Neural cell (in vitro differentiated cells): ENCODE data around the gene IDUA. TPM values are rescaled to one million over a fixed set of nuclear protein-coding genes. Genes with fewer than 3 reads are reported as not detected.

ENCODE experiments used
- H2AFZ ChIP-seq: fragments of 200-600, 300-800 bp; sonication (generic), shearing (Covaris generic); 2 replicates; pipeline ENCODE4 v1.6.0; 2014; ENCODE audit warnings: low read depth, mild to moderate bottlenecking, antibody characterized with exemption, low read length, moderate library complexity
- H3F3A ChIP-seq: fragments of 200-600 bp; shearing (Covaris generic); 2 replicates; pipeline ENCODE4 v1.6.1; 2016; ENCODE audit warnings: mild to moderate bottlenecking, moderate library complexity, mixed read lengths, antibody characterized with exemption, low read length; ENCODE audit not compliant: insufficient read depth, poor library complexity, severe bottlenecking
- H3K27ac ChIP-seq: fragments of 200-600, 300-800 bp; sonication (generic), shearing (Covaris generic); 2 replicates; pipeline ENCODE4 v1.5.1; 2014; ENCODE audit warnings: mild to moderate bottlenecking, low read length, moderate library complexity
- H3K27me3 ChIP-seq: fragments of 300-800, 200-600 bp; sonication (generic), shearing (Covaris generic); 2 replicates; pipeline ENCODE4 v1.6.0; 2014; ENCODE audit warnings: mild to moderate bottlenecking, low read depth, low read length, moderate library complexity; ENCODE audit not compliant: insufficient read depth
- H3K36me3 ChIP-seq: fragments of 300-800, 200-600 bp; sonication (generic), shearing (Covaris generic); 2 replicates; pipeline ENCODE4 v1.5.1; 2014; ENCODE audit warnings: mild to moderate bottlenecking, antibody characterized with exemption, low read length, moderate library complexity; ENCODE audit not compliant: insufficient read depth
- H3K4me2 ChIP-seq: fragments of 300-800, 200-600 bp; sonication (generic), shearing (Covaris generic); 2 replicates; pipeline ENCODE4 v1.6.0; 2014; ENCODE audit warnings: mild to moderate bottlenecking, low read length
- H3K4me3 ChIP-seq: fragments of 300-800, 200-600 bp; sonication (generic), shearing (Covaris generic); 2 replicates; pipeline ENCODE4 v1.5.1; 2014; ENCODE audit warnings: mild to moderate bottlenecking, low read length, moderate library complexity
- H3K79me2 ChIP-seq: fragments of 200-600 bp; shearing (Covaris generic); replicated peaks from 2 replicates; pipeline ENCODE4 v1.6.0; 2014; ENCODE audit warnings: mild to moderate bottlenecking, low read length, moderate library complexity; ENCODE audit not compliant: insufficient read depth
- H3K9ac ChIP-seq: fragments of 300-800, 200-600 bp; sonication (generic), shearing (Covaris generic); 2 replicates; pipeline ENCODE4 v1.6.1; 2016; ENCODE audit warnings: mild to moderate bottlenecking, low read length, mixed read lengths
- H3K9me2 ChIP-seq: fragments of 200-600 bp; shearing (Covaris generic); 2 replicates; pipeline ENCODE4 v1.6.1; 2016; ENCODE audit warnings: mild to moderate bottlenecking, low read length, mixed read lengths; ENCODE audit not compliant: insufficient read depth
- H3K9me3 ChIP-seq: fragments of 200-600, 300-800 bp; sonication (generic), shearing (Covaris generic); 2 replicates; pipeline ENCODE4 v1.6.1; 2016; ENCODE audit warnings: mild to moderate bottlenecking, mixed run types, low read length, moderate library complexity, mixed read lengths
- H4K20me1 ChIP-seq: fragments of 200-600 bp; shearing (Covaris generic); 2 replicates; pipeline ENCODE4 v1.6.1; 2016; ENCODE audit warnings: mild to moderate bottlenecking, mixed run types; ENCODE audit not compliant: insufficient read depth
- CTCF ChIP-seq: fragments of 450-650 bp; IDR thresholded peaks from 2 replicates; pipeline ENCODE4 v1.5.1; 2014; ENCODE audit warnings: antibody characterized with exemption, mild to moderate bottlenecking, moderate library complexity; ENCODE audit not compliant: poor library complexity, severe bottlenecking
- EP300 ChIP-seq: fragments of 450-650 bp; conservative IDR thresholded peaks from 2 replicates; pipeline ENCODE4 v1.6.1; 2014; ENCODE audit warnings: antibody characterized with exemption, mild to moderate bottlenecking, moderate library complexity; ENCODE audit not compliant: poor library complexity, severe bottlenecking
- EZH2 ChIP-seq: fragments of 200-600, 300-800 bp; shearing (Covaris generic), sonication (generic); IDR thresholded peaks from 2 replicates; pipeline ENCODE4 v1.6.1; 2014; ENCODE audit warnings: antibody characterized with exemption, low read length, borderline replicate concordance, mild to moderate bottlenecking; ENCODE audit not compliant: insufficient read depth, poor library complexity, severe bottlenecking
- MXI1 ChIP-seq: fragments of 450-650 bp; conservative IDR thresholded peaks from 2 replicates; pipeline ENCODE4 v1.6.1; 2014; ENCODE audit warnings: antibody characterized with exemption, mild to moderate bottlenecking; ENCODE audit not compliant: poor library complexity, severe bottlenecking
- POLR2AphosphoS5 ChIP-seq: IDR thresholded peaks from 2 replicates; pipeline ENCODE4 v1.6.1; 2012
- RAD21 ChIP-seq: fragments of 450-650 bp; conservative IDR thresholded peaks from 2 replicates; pipeline ENCODE4 v1.6.1; 2014; ENCODE audit warnings: antibody characterized with exemption, mild to moderate bottlenecking, moderate library complexity
- REST ChIP-seq: IDR thresholded peaks from 2 replicates; pipeline ENCODE4 v1.6.1; 2012; ENCODE audit warnings: borderline replicate concordance
- SMC3 ChIP-seq: fragments of 450-650 bp; conservative IDR thresholded peaks from 2 replicates; pipeline ENCODE4 v1.6.1; 2014; ENCODE audit warnings: antibody characterized with exemption, mild to moderate bottlenecking, moderate library complexity; ENCODE audit not compliant: poor library complexity
- TAF1 ChIP-seq: IDR thresholded peaks from 2 replicates; pipeline ENCODE4 v1.6.1; 2012; ENCODE audit warnings: low read depth
- polyA plus RNA-seq: library from polyadenylated mRNA; depleted of rRNA; stranded (reverse); fragments of >200 nt; gene quantifications from 2 replicates; pipeline ENCODE4 v1.2.3, GENCODE V29; 2014

Gene IDUA
- polyA plus RNA-seq, 1 donor from 2014 or later = 12.7 TPM

- Histone ChIP-seq H3K27me3 (no peaks in the 10 kb centered on the region), H3K4me2 (no peak overlapping the region), H4K20me1 (no peaks in the 10 kb centered on the region), H3K36me3 (no peaks in the 10 kb centered on the region), H3K9me3 (no peaks in the 10 kb centered on the region), H2AFZ (no peak overlapping the region), H3K9ac (no peak overlapping the region), H3F3A (no peaks in the 10 kb centered on the region), H3K4me3 (no peak overlapping the region), H3K9me2 (no peaks in the 10 kb centered on the region), H3K79me2 (no peaks in the 10 kb centered on the region), H3K27ac (no peak overlapping the region)
- TF ChIP-seq CTCF = no peak
- no peak for TF ChIP-seq EZH2
- no peak for TF ChIP-seq EP300
- no peak for TF ChIP-seq TAF1
- TF ChIP-seq REST = no peak
Measured at GRCh38 chr4:1024882-1025545, 38.2 kb downstream of the IDUA start.

GRCh38 chr4:1026115-1026514, 39.3 kb downstream of the IDUA start:
- Histone ChIP-seq H3K9me3 (no peaks in the 10 kb centered on the region), H3K27ac (no peak overlapping the region), H3K79me2 (no peaks in the 10 kb centered on the region), H2AFZ (no peak overlapping the region), H3K4me3 (no peak overlapping the region), H3K4me2 (no peak overlapping the region), H3K9ac (no peak overlapping the region), H4K20me1 (no peaks in the 10 kb centered on the region), H3K27me3 (no peaks in the 10 kb centered on the region), H3K36me3 (no peaks in the 10 kb centered on the region), H3K9me2 (no peaks in the 10 kb centered on the region), H3F3A (no peaks in the 10 kb centered on the region)
- no peak for TF ChIP-seq EZH2
- TF ChIP-seq POLR2AphosphoS5 = no peak

- H3K9me3 ChIP-seq = no peaks in the 10 kb centered on the region
- H3K4me2 ChIP-seq = no peak overlapping the region
- H3K27me3 ChIP-seq = no peaks in the 10 kb centered on the region
- TF ChIP-seq TAF1 (no peak), EZH2 (no peak), EP300 (no peak), MXI1 (no peak), CTCF (no peak), REST (no peak), POLR2AphosphoS5 (no peak), RAD21 (no peak), SMC3 (no peak)
- no peak overlapping the region for H3K9ac ChIP-seq
- H3K36me3 ChIP-seq = no peaks in the 10 kb centered on the region
- no peaks in the 10 kb centered on the region for H3F3A ChIP-seq
- H4K20me1 ChIP-seq = no peaks in the 10 kb centered on the region
- H2AFZ ChIP-seq = no peak overlapping the region
- no peak overlapping the region for H3K4me3 ChIP-seq
- H3K27ac ChIP-seq = no peak overlapping the region
- no peaks in the 10 kb centered on the region for H3K79me2 ChIP-seq
- H3K9me2 ChIP-seq = no peaks in the 10 kb centered on the region
Measured at GRCh38 chr4:1027219-1027914, 40.5 kb downstream of the IDUA start.
